Stimulated activated CD4-positive, alpha-beta T cell treated with anti-CD3 and anti-CD28 coated beads, Interleukin-12 subunit alpha, Interleukin-12 subunit beta, amount 100 ng/mL, for 4 hours (primary cell): ENCODE data around the gene PNPLA7.
"Not testable (repeated sequence)": the region's sequence is repeated elsewhere in the genome, so short reads cannot be mapped to it uniquely, and the experiment has no call there.

Source experiments
- DNase-seq: peaks from one replicate; pipeline ENCODE4 v3.0.0-alpha.2; 2020

Gene PNPLA7

GRCh38 chr9:137550231-137550621 is at the start of gene PNPLA7:
TSS of gene PNPLA7 (minus strand) at chr9:137550402. CDS start at chr9:137550197, 205 bp downstream.
- peak; percentile 41 for DNase-seq

- no peak for DNase-seq
Measured at GRCh38 chr9:137598943-137599342, 48.7 kb upstream of the PNPLA7 start.

- DNase-seq = not testable (repeated sequence)
Measured at GRCh38 chr9:137596577-137596976, 46.4 kb upstream of the PNPLA7 start.

- no peak for DNase-seq
Measured at GRCh38 chr9:137593176-137593575, 43.0 kb upstream of the PNPLA7 start.

- DNase-seq = no peak
Measured at GRCh38 chr9:137592767-137593166, 42.6 kb upstream of the PNPLA7 start.

- peak; percentile 91 for DNase-seq
Measured at GRCh38 chr9:137590469-137591383, 40.5 kb upstream of the PNPLA7 start, which contains the start of gene ZMYND19. TSS of gene ZMYND19 (minus strand) at chr9:137590512. CDS start at chr9:137590263, 249 bp downstream.

GRCh38 chr9:137590123-137590468 is 39.9 kb upstream of the PNPLA7 start:
- DNase-seq = no peak

- no peak for DNase-seq
Measured at GRCh38 chr9:137589441-137590122, 39.4 kb upstream of the PNPLA7 start.

- DNase-seq = no peak
Measured at GRCh38 chr9:137588891-137589290, 38.7 kb upstream of the PNPLA7 start.

GRCh38 chr9:137588311-137588710 is 38.1 kb upstream of the PNPLA7 start:
- no peak for DNase-seq

GRCh38 chr9:137586854-137587253 is 36.7 kb upstream of the PNPLA7 start:
- no peak for DNase-seq

- no peak for DNase-seq
Measured at GRCh38 chr9:137583957-137584356, 33.8 kb upstream of the PNPLA7 start.

GRCh38 chr9:137583347-137583746 is 33.1 kb upstream of the PNPLA7 start:
- DNase-seq = no peak

GRCh38 chr9:137582286-137582860 is 32.2 kb upstream of the PNPLA7 start:
- no peak for DNase-seq

- no peak for DNase-seq
Measured at GRCh38 chr9:137581361-137582285, 31.4 kb upstream of the PNPLA7 start.

- no peak for DNase-seq
Measured at GRCh38 chr9:137580954-137581322, 30.7 kb upstream of the PNPLA7 start.

- DNase-seq = no peak
Measured at GRCh38 chr9:137580209-137580953, 30.2 kb upstream of the PNPLA7 start.

- no peak for DNase-seq
Measured at GRCh38 chr9:137579259-137579604, 29.0 kb upstream of the PNPLA7 start.

- peak; percentile 98 for DNase-seq
Measured at GRCh38 chr9:137578518-137579258, 28.5 kb upstream of the PNPLA7 start, which contains the start of gene DPH7. TSS of gene DPH7 (minus strand) at chr9:137578925. CDS start at chr9:137578777, 148 bp downstream.

- DNase-seq = no peak
Measured at GRCh38 chr9:137575716-137576411, 25.7 kb upstream of the PNPLA7 start.

GRCh38 chr9:137575364-137575715 is 25.1 kb upstream of the PNPLA7 start:
- no peak for DNase-seq
